ENCODE results near the gene TMEM61.
"Not testable (repeated sequence)": the region's sequence is repeated elsewhere in the genome, so short reads cannot be mapped to it uniquely, and the experiment has no call there.

TMEM61 gene

GRCh38 chr1:55021942-55022546, 41.6 kb downstream of the TMEM61 start:
- Histone ChIP-seq H3K4me3 (ENCODE audit: low read depth, low read length) (peak overlapping the region; percentile 27; the same call in 1 of the 2 replicates), H3K27ac (ENCODE audit: low read depth, low read length) (peak overlapping the region; percentile 86; the same call in 1 of the 2 replicates), H3K9ac (ENCODE audit: low read length) (peak overlapping the region; percentile 83), H3K9me3 (ENCODE audit: control insufficient read depth, insufficient read depth, low read depth, low read length) (no peaks in the 10 kb centered on the region), H3K27me3 (ENCODE audit: control insufficient read depth, insufficient read depth, low read length) (no peaks in the 10 kb centered on the region), H3K36me3 (ENCODE audit: control insufficient read depth, insufficient read depth, low read length) (no peaks in the 10 kb centered on the region; the same call in 1 of the 2 replicates), H3K4me1 (ENCODE audit: control insufficient read depth, insufficient read depth, low read length) (peaks cover 22% of the 10 kb centered on the region)

- H3K27ac ChIP-seq (ENCODE audit: low read depth, low read length); H3K9me3 ChIP-seq (ENCODE audit: control insufficient read depth, insufficient read depth, low read depth, low read length); H3K36me3 ChIP-seq (ENCODE audit: control insufficient read depth, insufficient read depth, low read length); H3K27me3 ChIP-seq (ENCODE audit: control insufficient read depth, insufficient read depth, low read length): not testable (repeated sequence)
- Histone ChIP-seq H3K4me3 (ENCODE audit: low read depth, low read length) (peak overlapping the region; percentile 50; the same call in 1 of the 2 replicates), H3K4me1 (ENCODE audit: control insufficient read depth, insufficient read depth, low read length) (peaks cover 24% of the 10 kb centered on the region), H3K9ac (ENCODE audit: low read length) (peak overlapping the region; percentile 79)
Observed at GRCh38 chr1:55024163-55024562, 43.7 kb downstream of the TMEM61 start.

- peaks cover 31% of the 10 kb centered on the region; the same call in 1 of the 2 replicates for H3K36me3 ChIP-seq (ENCODE audit: control insufficient read depth, insufficient read depth, low read length)
- H3K27me3 ChIP-seq (ENCODE audit: control insufficient read depth, insufficient read depth, low read length); H3K27ac ChIP-seq (ENCODE audit: low read depth, low read length); H3K4me3 ChIP-seq (ENCODE audit: low read depth, low read length): not testable (repeated sequence)
- peak overlapping the region; percentile 46 for H3K9ac ChIP-seq (ENCODE audit: low read length)
- peaks cover 14% of the 10 kb centered on the region; the same call in 1 of the 2 replicates for H3K9me3 ChIP-seq (ENCODE audit: control insufficient read depth, insufficient read depth, low read depth, low read length)
- H3K4me1 ChIP-seq (ENCODE audit: control insufficient read depth, insufficient read depth, low read length), result peaks cover 13% of the 10 kb centered on the region
Observed at GRCh38 chr1:55026682-55027081, 46.3 kb downstream of the TMEM61 start.

GRCh38 chr1:55031098-55031497, 50.7 kb downstream of the TMEM61 start:
- H3K36me3 ChIP-seq (ENCODE audit: control insufficient read depth, insufficient read depth, low read length), result peaks cover 51% of the 10 kb centered on the region; the same call in 1 of the 2 replicates
- H3K4me3 ChIP-seq (ENCODE audit: low read depth, low read length); H3K27ac ChIP-seq (ENCODE audit: low read depth, low read length); H3K4me1 ChIP-seq (ENCODE audit: control insufficient read depth, insufficient read depth, low read length); H3K27me3 ChIP-seq (ENCODE audit: control insufficient read depth, insufficient read depth, low read length); H3K9ac ChIP-seq (ENCODE audit: low read length): not testable (repeated sequence)
- peaks cover 16% of the 10 kb centered on the region; the same call in 1 of the 2 replicates for H3K9me3 ChIP-seq (ENCODE audit: control insufficient read depth, insufficient read depth, low read depth, low read length)

GRCh38 chr1:55033265-55033614, 52.8 kb downstream of the TMEM61 start:
- H3K4me1 ChIP-seq (ENCODE audit: control insufficient read depth, insufficient read depth, low read length), result peaks cover 10% of the 10 kb centered on the region
- peaks cover 10% of the 10 kb centered on the region; the same call in 1 of the 2 replicates for H3K27me3 ChIP-seq (ENCODE audit: control insufficient read depth, insufficient read depth, low read length)
- no peak overlapping the region for H3K4me3 ChIP-seq (ENCODE audit: low read depth, low read length)
- H3K36me3 ChIP-seq (ENCODE audit: control insufficient read depth, insufficient read depth, low read length), result peaks cover 53% of the 10 kb centered on the region; the same call in 1 of the 2 replicates
- H3K27ac ChIP-seq (ENCODE audit: low read depth, low read length), result no peak overlapping the region
- H3K9me3 ChIP-seq (ENCODE audit: control insufficient read depth, insufficient read depth, low read depth, low read length), result peaks cover 16% of the 10 kb centered on the region; the same call in 1 of the 2 replicates
- no peak overlapping the region for H3K9ac ChIP-seq (ENCODE audit: low read length)

- H3K4me1 ChIP-seq (ENCODE audit: control insufficient read depth, insufficient read depth, low read length), result peaks cover 20% of the 10 kb centered on the region
- no peak overlapping the region for H3K4me3 ChIP-seq (ENCODE audit: low read depth, low read length)
- H3K9ac ChIP-seq (ENCODE audit: low read length), result no peak overlapping the region
- peaks cover 16% of the 10 kb centered on the region; the same call in 1 of the 2 replicates for H3K9me3 ChIP-seq (ENCODE audit: control insufficient read depth, insufficient read depth, low read depth, low read length)
- no peak overlapping the region for H3K27ac ChIP-seq (ENCODE audit: low read depth, low read length)
- H3K36me3 ChIP-seq (ENCODE audit: control insufficient read depth, insufficient read depth, low read length), result peaks cover 42% of the 10 kb centered on the region; the same call in 1 of the 2 replicates
- H3K27me3 ChIP-seq (ENCODE audit: control insufficient read depth, insufficient read depth, low read length), result peaks cover 24% of the 10 kb centered on the region; the same call in 1 of the 2 replicates
Observed at GRCh38 chr1:55034476-55035133, 54.2 kb downstream of the TMEM61 start.

GRCh38 chr1:55035904-55036303, 55.5 kb downstream of the TMEM61 start:
- peaks cover 37% of the 10 kb centered on the region; the same call in 1 of the 2 replicates for H3K27me3 ChIP-seq (ENCODE audit: control insufficient read depth, insufficient read depth, low read length)
- no peak overlapping the region for H3K9ac ChIP-seq (ENCODE audit: low read length)
- peaks cover 23% of the 10 kb centered on the region for H3K4me1 ChIP-seq (ENCODE audit: control insufficient read depth, insufficient read depth, low read length)
- H3K4me3 ChIP-seq (ENCODE audit: low read depth, low read length), result no peak overlapping the region
- peaks cover 32% of the 10 kb centered on the region; the same call in 1 of the 2 replicates for H3K36me3 ChIP-seq (ENCODE audit: control insufficient read depth, insufficient read depth, low read length)
- peaks cover 5% of the 10 kb centered on the region; the same call in 1 of the 2 replicates for H3K9me3 ChIP-seq (ENCODE audit: control insufficient read depth, insufficient read depth, low read depth, low read length)
- H3K27ac ChIP-seq (ENCODE audit: low read depth, low read length), result no peak overlapping the region

GRCh38 chr1:55037733-55038551, 57.5 kb downstream of the TMEM61 start:
- Histone ChIP-seq H3K4me3 (ENCODE audit: low read depth, low read length) (no peak overlapping the region), H3K9ac (ENCODE audit: low read length) (no peak overlapping the region), H3K27me3 (ENCODE audit: control insufficient read depth, insufficient read depth, low read length) (peaks cover 41% of the 10 kb centered on the region; the same call in 1 of the 2 replicates), H3K4me1 (ENCODE audit: control insufficient read depth, insufficient read depth, low read length) (peaks cover 34% of the 10 kb centered on the region), H3K36me3 (ENCODE audit: control insufficient read depth, insufficient read depth, low read length) (peaks cover 25% of the 10 kb centered on the region; the same call in 1 of the 2 replicates), H3K27ac (ENCODE audit: low read depth, low read length) (no peak overlapping the region), H3K9me3 (ENCODE audit: control insufficient read depth, insufficient read depth, low read depth, low read length) (no peaks in the 10 kb centered on the region)

- Histone ChIP-seq H3K36me3 (ENCODE audit: control insufficient read depth, insufficient read depth, low read length) (peaks cover 24% of the 10 kb centered on the region; the same call in 1 of the 2 replicates), H3K27me3 (ENCODE audit: control insufficient read depth, insufficient read depth, low read length) (peaks cover 41% of the 10 kb centered on the region; the same call in 1 of the 2 replicates), H3K4me1 (ENCODE audit: control insufficient read depth, insufficient read depth, low read length) (peaks cover 36% of the 10 kb centered on the region), H3K27ac (ENCODE audit: low read depth, low read length) (no peak overlapping the region), H3K4me3 (ENCODE audit: low read depth, low read length) (no peak overlapping the region), H3K9ac (ENCODE audit: low read length) (no peak overlapping the region), H3K9me3 (ENCODE audit: control insufficient read depth, insufficient read depth, low read depth, low read length) (no peaks in the 10 kb centered on the region)
Observed at GRCh38 chr1:55038552-55038838, 58.1 kb downstream of the TMEM61 start.

- peaks cover 41% of the 10 kb centered on the region; the same call in 1 of the 2 replicates for H3K27me3 ChIP-seq (ENCODE audit: control insufficient read depth, insufficient read depth, low read length)
- H3K27ac ChIP-seq (ENCODE audit: low read depth, low read length), result no peak overlapping the region
- peak overlapping the region; percentile 69 for H3K4me3 ChIP-seq (ENCODE audit: low read depth, low read length)
- H3K9ac ChIP-seq (ENCODE audit: low read length), result no peak overlapping the region
- H3K9me3 ChIP-seq (ENCODE audit: control insufficient read depth, insufficient read depth, low read depth, low read length), result no peaks in the 10 kb centered on the region
- H3K4me1 ChIP-seq (ENCODE audit: control insufficient read depth, insufficient read depth, low read length), result peaks cover 36% of the 10 kb centered on the region
- H3K36me3 ChIP-seq (ENCODE audit: control insufficient read depth, insufficient read depth, low read length), result peaks cover 25% of the 10 kb centered on the region
Observed at GRCh38 chr1:55038974-55039341, 58.5 kb downstream of the TMEM61 start.
